HepG2 (cell line): ENCODE measurements around the gene ZNF786. TPM values are rescaled to one million over a fixed set of nuclear protein-coding genes. Genes with fewer than 3 reads are reported as not detected.

Source experiments
- FOXO1 ChIP-seq: sonication (generic); formaldehyde crosslinking; IDR thresholded peaks from 2 replicates; pipeline ENCODE4 v1.4.0; 2020; ENCODE audit warnings: missing genetic modification reagents
- GATAD2A ChIP-seq: IDR thresholded peaks from 2 replicates; pipeline ENCODE4 v1.6.1; 2016
- HMGA1 ChIP-seq: sonication (generic); formaldehyde crosslinking; conservative IDR thresholded peaks from 2 replicates; pipeline ENCODE4 v1.4.0; 2020; ENCODE audit warnings: missing genetic modification reagents
- KLF6 ChIP-seq: IDR thresholded peaks from 2 replicates; pipeline ENCODE4 v1.8.0; 2016; ENCODE audit warnings: missing biosample characterization, missing genetic modification reagents
- MTF1 ChIP-seq: sonication (generic); formaldehyde crosslinking; IDR thresholded peaks from 2 replicates; pipeline ENCODE4 v1.5.0; 2020; ENCODE audit warnings: missing genetic modification reagents
- NR2F1 ChIP-seq, 2 experiments: fragments of 450-650 bp in 1 of 2; formaldehyde crosslinking in 1 of 2; IDR thresholded peaks; 2 replicates each; pipeline versions ENCODE4 v1.5.0 to v1.6.1; 2016 to 2020; ENCODE audit warnings: mild to moderate bottlenecking in 1 of 2, missing compliant biosample characterization in 1 of 2, missing genetic modification reagents in 1 of 2, moderate library complexity in 1 of 2
- REPIN1 ChIP-seq: sonication (generic); formaldehyde crosslinking; IDR thresholded peaks from 2 replicates; pipeline ENCODE4 v1.8.0; 2022; ENCODE audit warnings: missing genetic modification reagents, low read depth, mild to moderate bottlenecking, borderline replicate concordance
- RFX5 ChIP-seq: IDR thresholded peaks from 2 replicates; pipeline ENCODE4 v1.6.1; 2011; ENCODE audit warnings: low read depth, low read length, improper control_type of control experiment
- RFXANK ChIP-seq: IDR thresholded peaks from 2 replicates; pipeline ENCODE4 v1.6.1; 2016
- SATB2 ChIP-seq: sonication (generic); formaldehyde crosslinking; IDR thresholded peaks from 2 replicates; pipeline ENCODE4 v1.5.0; 2020; ENCODE audit warnings: missing genetic modification reagents
- SCMH1 ChIP-seq: sonication (generic); formaldehyde crosslinking; IDR thresholded peaks from 2 replicates; pipeline ENCODE4 v1.9.0; 2021; ENCODE audit warnings: missing genetic modification reagents, mild to moderate bottlenecking, borderline replicate concordance
- SMARCC2 ChIP-seq: fragments of 450-650 bp; IDR thresholded peaks from 2 replicates; pipeline ENCODE4 v1.6.1; 2017; ENCODE audit warnings: antibody characterized with exemption, mild to moderate bottlenecking
- TEAD2 ChIP-seq: sonication (generic); formaldehyde crosslinking; IDR thresholded peaks from 2 replicates; pipeline ENCODE4 v1.9.0; 2021; ENCODE audit warnings: missing genetic modification reagents
- ZNF20 ChIP-seq: sonication (generic); formaldehyde crosslinking; IDR thresholded peaks from 2 replicates; pipeline ENCODE4 v1.4.0; 2020; ENCODE audit warnings: mild to moderate bottlenecking, moderate library complexity, missing genetic modification reagents
- ZNF263 ChIP-seq: sonication (generic); formaldehyde crosslinking; IDR thresholded peaks from 2 replicates; pipeline ENCODE4 v1.4.0; 2020; ENCODE audit warnings: missing genetic modification reagents
- ZNF274 ChIP-seq: sonication (generic); formaldehyde crosslinking; IDR thresholded peaks from 2 replicates; pipeline ENCODE4 v1.5.1; 2020; ENCODE audit warnings: mild to moderate bottlenecking, missing genetic modification reagents
- ZNF556 ChIP-seq: sonication (generic); formaldehyde crosslinking; IDR thresholded peaks from 2 replicates; pipeline ENCODE4 v1.4.0; 2020; ENCODE audit warnings: mild to moderate bottlenecking, missing genetic modification reagents, borderline replicate concordance
- ZNF577 ChIP-seq: sonication (generic); formaldehyde crosslinking; IDR thresholded peaks from 2 replicates; pipeline ENCODE4 v1.4.0; 2020; ENCODE audit warnings: mild to moderate bottlenecking, low read depth, missing genetic modification reagents, borderline replicate concordance
- ZNF605 ChIP-seq: sonication (generic); formaldehyde crosslinking; IDR thresholded peaks from 2 replicates; pipeline ENCODE4 v1.8.0; 2022; ENCODE audit warnings: mild to moderate bottlenecking, missing genetic modification reagents
- ZNF652 ChIP-seq: IDR thresholded peaks from 2 replicates; pipeline ENCODE4 v1.6.1; 2016; ENCODE audit warnings: low read depth, borderline replicate concordance
- ZNF703 ChIP-seq: sonication (generic); formaldehyde crosslinking; IDR thresholded peaks from 2 replicates; pipeline ENCODE4 v1.5.1; 2020; ENCODE audit warnings: missing genetic modification reagents, mild to moderate bottlenecking, moderate library complexity, borderline replicate concordance
- polyA plus RNA-seq, 8 experiments: library from polyadenylated mRNA; depleted of rRNA in 3 of 8; stranded (reverse) in 7 of 8; unstranded in 1 of 8; fragments of >200 nt; fragmentation: Illumina TruSeq in 4 of 8; extraction: Trizol in 4 of 8; gene quantifications; 2 replicates each; pipeline versions ENCODE4 v1.2.1 to v1.2.3, GENCODE V29; 2011 to 2016; ENCODE audit warnings: low read depth in 4 of 8, missing spikeins in 1 of 8, mixed read lengths in 1 of 8; ENCODE audit not compliant: insufficient read depth in 1 of 8
- total RNA-seq, 5 experiments: library from RNA; depleted of rRNA; stranded (reverse); fragments of >200 nt; fragmentation: Illumina TruSeq; extraction: Trizol; gene quantifications; 2 replicates each; pipeline ENCODE4 v1.2.3, GENCODE V29; 2016; ENCODE audit warnings: low read depth in 1 of 5
- TF ChIP-seq, protein P1 (sequence below): IDR thresholded peaks from 2 replicates; pipeline ENCODE4 v1.6.1; 2016; ENCODE audit warnings: low read depth
- TF ChIP-seq, protein P2 (sequence below): IDR thresholded peaks from 2 replicates; pipeline ENCODE4 v1.6.1; 2016; ENCODE audit warnings: missing compliant biosample characterization, missing genetic modification reagents, borderline replicate concordance
- TF ChIP-seq, protein P3 (sequence below): sonication (generic); formaldehyde crosslinking; IDR thresholded peaks from 2 replicates; pipeline ENCODE4 v1.5.0; 2020; ENCODE audit warnings: mild to moderate bottlenecking, low read depth, missing genetic modification reagents, borderline replicate concordance
- TF ChIP-seq, protein P4 (sequence below): sonication (generic); formaldehyde crosslinking; IDR thresholded peaks from 2 replicates; pipeline ENCODE4 v1.5.0; 2020; ENCODE audit warnings: missing genetic modification reagents, mild to moderate bottlenecking, borderline replicate concordance
- TF ChIP-seq, protein P5 (sequence below): sonication (generic); formaldehyde crosslinking; IDR thresholded peaks from 2 replicates; pipeline ENCODE4 v1.8.1; 2023; ENCODE audit warnings: mild to moderate bottlenecking, inconsistent platforms, moderate library complexity, missing genetic modification reagents, borderline replicate concordance

ZNF786 gene
- total and polyA plus RNA-seq, 2 of the 13 experiments (the other 11 are each of a cell fraction or from before 2014, with no cell fraction given): 2.0 to 4.0 TPM

DNA sequence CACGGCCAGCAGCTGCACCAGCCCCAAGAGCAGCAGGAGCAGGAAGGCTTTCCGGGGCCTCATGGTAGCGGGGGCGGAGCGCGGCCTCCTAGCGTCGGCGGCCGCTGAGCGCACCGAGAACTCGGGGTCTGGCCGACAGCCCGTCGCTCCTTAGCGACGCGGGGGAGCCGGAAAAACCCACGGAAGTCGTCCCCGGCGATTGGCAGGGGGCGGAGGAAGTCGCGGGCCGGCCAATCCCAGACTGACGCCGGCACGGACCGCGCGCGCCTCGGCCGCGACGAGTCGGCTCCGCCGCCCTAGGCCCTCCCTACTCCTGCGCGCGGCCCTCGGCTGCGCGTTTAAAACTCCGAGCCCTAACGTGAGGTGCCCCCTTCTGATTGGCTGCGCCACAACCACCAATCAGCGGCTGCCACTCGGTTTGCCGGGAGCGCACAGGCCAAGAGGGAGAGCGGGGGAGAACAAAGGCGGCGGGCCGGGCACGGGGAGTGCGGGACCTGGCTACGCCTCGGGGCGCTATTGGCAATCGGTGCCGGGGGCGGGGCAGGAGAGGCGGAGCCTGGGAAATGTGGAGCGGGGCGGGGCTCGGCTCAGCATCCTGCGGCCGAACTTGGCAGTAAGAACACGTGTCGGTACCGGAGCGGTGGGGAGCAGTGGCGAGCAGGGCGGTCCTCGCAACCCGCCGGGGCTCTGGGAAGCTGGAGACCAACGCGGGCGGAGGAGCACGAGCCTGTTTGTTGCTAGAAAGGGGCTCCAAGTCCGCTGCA, 62.0 kb downstream of the ZNF786 start, which contains the start of gene PDIA4 (continued):
- TF ChIP-seq, protein P1, sequence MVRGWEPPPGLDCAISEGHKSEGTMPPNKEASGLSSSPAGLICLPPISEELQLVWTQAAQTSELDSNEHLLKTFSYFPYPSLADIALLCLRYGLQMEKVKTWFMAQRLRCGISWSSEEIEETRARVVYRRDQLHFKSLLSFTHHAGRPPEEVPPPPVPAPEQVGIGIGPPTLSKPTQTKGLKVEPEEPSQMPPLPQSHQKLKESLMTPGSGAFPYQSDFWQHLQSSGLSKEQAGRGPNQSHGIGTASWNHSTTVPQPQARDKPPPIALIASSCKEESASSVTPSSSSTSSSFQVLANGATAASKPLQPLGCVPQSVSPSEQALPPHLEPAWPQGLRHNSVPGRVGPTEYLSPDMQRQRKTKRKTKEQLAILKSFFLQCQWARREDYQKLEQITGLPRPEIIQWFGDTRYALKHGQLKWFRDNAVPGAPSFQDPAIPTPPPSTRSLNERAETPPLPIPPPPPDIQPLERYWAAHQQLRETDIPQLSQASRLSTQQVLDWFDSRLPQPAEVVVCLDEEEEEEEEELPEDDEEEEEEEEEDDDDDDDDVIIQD: peak; percentile 65; the same call in 1 of the 2 replicates
- TF ChIP-seq RFXANK (CRISPR knock-in tag) (peak; percentile 85), MTF1 (CRISPR knock-in tag) (peak; percentile 80), KLF6 (peak; percentile 94), TEAD2 (no peak), REPIN1 (peak; percentile 90), RFX5 (peak; percentile 55; the same call in 1 of the 2 replicates), ZNF652 (no peak), SATB2 (CRISPR knock-in tag) (0 out of 2 replicates have a peak, but pooled peaks have one; percentile 56), ZNF605 (peak; percentile 95), HMGA1 (CRISPR knock-in tag) (no peak), SMARCC2 (no peak), ZNF20 (CRISPR knock-in tag) (no peak), ZNF556 (CRISPR knock-in tag) (no peak), ZNF263 (0 out of 2 replicates have a peak, but pooled peaks have one; percentile 21), FOXO1 (CRISPR knock-in tag) (0 out of 2 replicates have a peak, but pooled peaks have one; percentile 8), ZNF274 (CRISPR knock-in tag) (no peak; the same call in 1 of the 2 replicates), ZNF577 (CRISPR knock-in tag) (no peak), ZNF703 (CRISPR knock-in tag) (no peak), SCMH1 (CRISPR knock-in tag) (no peak), NR2F1 (CRISPR knock-in tag; IDR thresholded peaks at IDR 0.05) (no peak), GATAD2A (no peak)
- TF ChIP-seq, protein P2, sequence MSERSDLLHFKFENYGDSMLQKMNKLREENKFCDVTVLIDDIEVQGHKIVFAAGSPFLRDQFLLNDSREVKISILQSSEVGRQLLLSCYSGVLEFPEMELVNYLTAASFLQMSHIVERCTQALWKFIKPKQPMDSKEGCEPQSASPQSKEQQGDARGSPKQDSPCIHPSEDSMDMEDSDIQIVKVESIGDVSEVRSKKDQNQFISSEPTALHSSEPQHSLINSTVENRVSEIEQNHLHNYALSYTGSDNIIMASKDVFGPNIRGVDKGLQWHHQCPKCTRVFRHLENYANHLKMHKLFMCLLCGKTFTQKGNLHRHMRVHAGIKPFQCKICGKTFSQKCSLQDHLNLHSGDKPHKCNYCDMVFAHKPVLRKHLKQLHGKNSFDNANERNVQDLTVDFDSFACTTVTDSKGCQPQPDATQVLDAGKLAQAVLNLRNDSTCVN (CRISPR knock-in tag): peak; percentile 36; the same call in 1 of the 2 replicates
- TF ChIP-seq, protein P3, sequence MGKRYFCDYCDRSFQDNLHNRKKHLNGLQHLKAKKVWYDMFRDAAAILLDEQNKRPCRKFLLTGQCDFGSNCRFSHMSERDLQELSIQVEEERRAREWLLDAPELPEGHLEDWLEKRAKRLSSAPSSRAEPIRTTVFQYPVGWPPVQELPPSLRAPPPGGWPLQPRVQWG (CRISPR knock-in tag): no peak
- TF ChIP-seq, protein P4, sequence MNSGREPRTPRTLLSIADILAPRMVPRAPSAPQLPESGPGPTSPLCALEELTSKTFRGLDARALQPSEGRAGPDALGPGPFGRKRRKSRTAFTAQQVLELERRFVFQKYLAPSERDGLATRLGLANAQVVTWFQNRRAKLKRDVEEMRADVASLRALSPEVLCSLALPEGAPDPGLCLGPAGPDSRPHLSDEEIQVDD (CRISPR knock-in tag): no peak
- TF ChIP-seq, protein P5, sequence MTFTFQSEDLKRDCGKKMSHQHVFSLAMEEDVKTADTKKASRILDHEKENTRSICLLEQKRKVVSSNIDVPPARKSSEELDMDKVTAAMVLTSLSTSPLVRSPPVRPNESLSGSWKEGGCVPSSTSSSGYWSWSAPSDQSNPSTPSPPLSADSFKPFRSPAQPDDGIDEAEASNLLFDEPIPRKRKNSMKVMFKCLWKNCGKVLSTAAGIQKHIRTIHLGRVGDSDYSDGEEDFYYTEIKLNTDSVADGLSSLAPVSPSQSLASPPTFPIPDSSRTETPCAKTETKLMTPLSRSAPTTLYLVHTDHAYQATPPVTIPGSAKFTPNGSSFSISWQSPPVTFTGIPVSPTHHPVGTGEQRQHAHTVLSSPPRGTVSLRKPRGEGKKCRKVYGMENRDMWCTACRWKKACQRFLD (CRISPR knock-in tag): no peak; the same call in 1 of the 2 replicates
